HL-60 (cell line): Measurements from ENCODE around the gene VWA3B.

Source experiments
- DNase-seq, 2 experiments: peaks; one replicate each; pipeline ENCODE4 v3.0.0-alpha.2; 2010 to 2020; ENCODE audit warnings: low read depth in 1 of 2, low spot score in 1 of 2
- H3K27ac ChIP-seq: fragments of 250-450 bp; sonication (Bioruptor Pico); replicated peaks from 2 replicates; pipeline ENCODE4 v1.5.1; 2020; ENCODE audit warnings: mild to moderate bottlenecking, moderate library complexity
- H3K27me3 ChIP-seq: fragments of 250-450 bp; sonication (Bioruptor Pico); 2 replicates; pipeline ENCODE4 v1.5.1; 2021; ENCODE audit warnings: mild to moderate bottlenecking, moderate library complexity; ENCODE audit not compliant: insufficient read depth, poor library complexity, severe bottlenecking
- H3K4me3 ChIP-seq: replicated peaks from 2 replicates; pipeline ENCODE4 v1.5.1; 2011; ENCODE audit warnings: mild to moderate bottlenecking, control low read depth, low read length; ENCODE audit not compliant: insufficient read depth
- CTCF ChIP-seq: IDR thresholded peaks from one replicate; pipeline ENCODE4 v1.5.1; 2011; ENCODE audit warnings: low read length, control low read depth, inconsistent platforms; ENCODE audit not compliant: insufficient read depth
- GABPA ChIP-seq: IDR thresholded peaks from 2 replicates; pipeline ENCODE4 v1.6.1; 2012; ENCODE audit warnings: low read depth
- POLR2AphosphoS5 ChIP-seq: IDR thresholded peaks from 2 replicates; pipeline ENCODE4 v1.6.1; 2012; ENCODE audit warnings: low read depth
- REST ChIP-seq: IDR thresholded peaks from 2 replicates; pipeline ENCODE4 v1.6.1; 2012; ENCODE audit warnings: low read depth; ENCODE audit not compliant: insufficient replicate concordance
- SPI1 ChIP-seq: IDR thresholded peaks from 2 replicates; pipeline ENCODE4 v1.6.1; 2012; ENCODE audit warnings: low read depth, mild to moderate bottlenecking, borderline replicate concordance

VWA3B gene

GRCh38 chr2:98240786-98241398 lies 153.9 kb downstream of the VWA3B start:
- Histone ChIP-seq H3K4me3 (no peak overlapping the region), H3K27ac (no peak overlapping the region), H3K27me3 (no peaks in the 10 kb centered on the region)
- DNase-seq = no peak
- TF ChIP-seq GABPA (no peak), POLR2AphosphoS5 (no peak), SPI1 (no peak), REST (no peak), CTCF (no peak)

DNA sequence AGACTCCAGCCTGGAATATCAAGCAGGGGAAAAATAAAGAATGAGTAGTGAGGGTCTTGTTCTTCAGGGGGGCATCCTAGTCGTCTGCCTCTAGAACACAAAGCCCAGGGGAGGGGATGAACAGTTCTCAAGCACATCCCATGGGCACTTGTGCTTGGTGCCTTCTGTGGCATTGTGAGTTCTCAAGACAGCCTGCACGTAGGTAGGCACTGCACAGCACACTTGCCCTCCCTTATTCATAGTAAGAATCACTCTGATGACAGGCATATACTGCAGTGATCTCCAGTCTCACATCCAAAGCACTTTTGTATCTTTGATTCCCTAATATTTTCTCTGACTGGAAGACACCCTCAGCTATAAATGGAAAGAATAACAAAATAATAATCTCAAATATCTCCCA lies 154.6 kb downstream of the VWA3B start:
- Histone ChIP-seq H3K27me3 (no peaks in the 10 kb centered on the region), H3K4me3 (no peak overlapping the region), H3K27ac (no peak overlapping the region)
- TF ChIP-seq GABPA (no peak), POLR2AphosphoS5 (no peak), REST (no peak), CTCF (no peak), SPI1 (no peak)
- DNase-seq = no peak

- no peak for DNase-seq
- TF ChIP-seq REST (no peak), CTCF (no peak), SPI1 (no peak), POLR2AphosphoS5 (no peak), GABPA (no peak)
- H3K27me3 ChIP-seq = no peaks in the 10 kb centered on the region
- no peak overlapping the region for H3K4me3 ChIP-seq
- H3K27ac ChIP-seq = no peak overlapping the region
These were observed 155.0 kb downstream of the VWA3B start for GRCh38 chr2:98242003-98242402.
